SK-MEL-5 (cell line): Measurements from ENCODE around the gene TLR7. TPM values are rescaled to one million over a fixed set of nuclear protein-coding genes. Genes with fewer than 3 reads are reported as not detected.

Experiments
- DNase-seq: peaks from one replicate; pipeline ENCODE4 v3.0.0-alpha.2; 2016; ENCODE audit warnings: low read depth, low spot score
- in situ Hi-C: cut with HindIII; loops from 2 replicates; pipeline ENCODE4 v1.10.0; 2016; ENCODE audit warnings: low sequenced_read_pairs, high pct_unique_total_duplicates, low pct_unique_long_range_greater_than_20kb
- polyA plus RNA-seq, 2 experiments: library from polyadenylated mRNA; depleted of rRNA; stranded (reverse); fragments of >200 nt; gene quantifications; 2 replicates each; pipeline ENCODE4 v1.2.3, GENCODE V29; 2015
- total RNA-seq: library from RNA; depleted of rRNA; stranded (reverse); fragments of >200 nt; shearing (Covaris generic); gene quantifications from 2 replicates; pipeline ENCODE4 v1.2.3, GENCODE V29; 2014; rRNA removed

TLR7 gene
- 0.03 TPM in 1 of 2 replicates, not detected in the other for total RNA-seq
- polyA plus RNA-seq (2015; cell fraction: cytosol; rRNA removed): not detected in 2 replicates
- not detected in 2 replicates for polyA plus RNA-seq (2015; cell fraction: nucleus; rRNA removed)

DNA sequence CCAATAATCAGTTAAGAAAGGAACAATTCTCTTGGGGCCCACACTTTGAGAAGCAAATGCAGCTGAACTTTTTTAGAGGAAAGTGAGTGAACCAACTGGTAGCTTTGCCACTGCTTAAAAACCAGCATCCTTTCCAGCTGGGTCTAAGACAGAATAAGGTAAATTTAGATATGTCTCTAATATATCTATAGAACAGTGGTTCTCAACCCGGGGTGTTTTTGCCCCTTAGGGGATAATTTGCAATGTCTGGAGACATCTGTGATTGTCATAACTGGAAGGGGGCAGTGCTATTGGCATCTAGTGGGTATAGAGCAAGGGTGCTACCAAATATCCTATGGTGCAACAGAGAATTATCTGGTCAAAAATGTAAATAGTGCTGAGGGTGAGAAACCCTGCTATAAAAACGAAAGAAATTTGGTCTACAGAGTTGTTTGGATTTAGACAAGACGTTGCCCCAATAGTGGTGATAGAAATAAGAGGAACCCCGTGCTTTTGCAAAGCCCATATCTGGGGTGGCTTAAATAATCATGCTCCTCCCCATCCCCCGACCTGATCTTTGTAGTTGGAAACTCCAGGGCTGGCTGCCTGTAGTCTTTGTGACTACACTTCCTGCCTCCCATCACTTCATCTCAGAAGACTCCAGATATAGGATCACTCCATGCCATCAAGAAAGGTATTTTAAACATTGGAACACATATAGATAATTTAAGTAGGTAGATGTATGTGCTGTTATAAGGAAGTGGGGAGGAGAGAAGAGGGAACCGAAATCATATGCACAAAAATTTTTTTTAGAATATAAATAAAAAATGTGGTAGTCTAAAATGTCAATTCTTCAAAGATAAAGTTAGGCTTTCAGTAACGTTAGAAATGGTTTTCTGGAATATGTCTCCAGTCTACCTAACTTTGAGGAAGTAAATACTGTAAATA lies at the start of gene TLR7:
TSS of gene TLR7 (plus strand) at position 622 of the 927 bp plus-strand sequence. CDS start 507 bp downstream, outside the sequence.
- in situ Hi-C loops: no loop called here
- DNase-seq: no peak

GRCh38 chrX:12817528-12817927 lies 49.3 kb upstream of the TLR7 start:
- DNase-seq: no peak
- in situ Hi-C loops: no loop called here

DNA sequence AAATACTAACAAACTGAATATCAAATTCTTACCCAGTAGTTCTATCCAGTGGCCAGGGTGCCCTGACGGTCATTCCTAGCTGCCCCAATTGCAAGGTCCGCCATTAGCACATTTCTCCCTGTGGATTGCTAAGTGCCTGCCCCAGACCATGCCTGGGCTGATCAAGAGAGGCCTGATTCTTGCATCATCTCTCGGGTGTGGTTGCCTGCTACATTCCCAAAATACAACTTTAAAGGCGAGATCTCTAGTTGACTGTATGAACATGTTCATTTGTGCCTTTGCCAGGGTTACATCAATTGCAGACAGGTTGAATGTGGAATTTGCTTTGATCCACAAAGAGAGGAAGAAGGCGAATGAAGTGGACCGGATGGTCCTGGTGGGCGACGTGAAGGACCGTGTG lies 47.6 kb upstream of the TLR7 start:
- DNase-seq: no peak
- in situ Hi-C loops: no loop called here

- no peak for DNase-seq
- in situ Hi-C loops: no loop called here
Observed at GRCh38 chrX:12820737-12821136, 46.1 kb upstream of the TLR7 start.

DNA sequence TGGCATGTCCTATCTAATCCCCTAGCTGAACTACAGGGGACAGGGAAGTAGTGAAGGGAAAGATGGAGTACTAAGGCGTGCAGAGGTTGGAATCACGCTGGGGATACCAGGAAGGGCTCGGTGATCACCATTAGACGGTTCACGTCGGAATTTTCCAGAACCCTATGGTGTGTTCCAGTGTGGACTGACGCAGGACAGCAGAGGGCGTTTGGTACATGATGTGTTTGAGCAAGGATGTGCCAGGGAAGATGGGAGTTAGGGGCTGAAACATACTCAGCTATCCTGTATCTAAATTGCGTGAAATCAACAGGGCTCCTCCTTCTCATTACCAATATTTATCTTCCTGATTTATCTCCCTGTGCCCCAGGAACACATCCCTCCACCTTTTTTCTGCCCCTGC lies 41.9 kb upstream of the TLR7 start:
- DNase-seq: peak; percentile 44
- in situ Hi-C loops: no loop called here

DNA sequence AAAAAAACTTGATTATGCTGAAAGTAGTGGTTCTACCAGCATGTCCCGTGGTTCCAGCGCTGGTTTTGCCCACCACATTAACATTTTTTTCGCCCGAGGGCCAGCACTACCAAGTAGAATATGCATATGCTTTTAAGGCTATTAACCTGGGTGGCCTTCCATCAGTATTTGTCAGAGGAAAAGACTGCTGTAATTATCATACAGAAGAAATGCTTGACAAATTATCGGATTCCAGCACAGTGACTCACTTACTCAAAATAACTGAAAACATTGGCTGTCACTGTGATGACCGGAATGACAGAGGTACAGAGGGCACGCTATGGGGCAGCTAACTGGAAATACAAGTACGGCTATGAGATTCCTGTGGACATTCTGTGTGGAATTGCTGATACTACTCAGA lies 41.1 kb upstream of the TLR7 start:
- in situ Hi-C loops: no loop called here
- no peak for DNase-seq

DNA sequence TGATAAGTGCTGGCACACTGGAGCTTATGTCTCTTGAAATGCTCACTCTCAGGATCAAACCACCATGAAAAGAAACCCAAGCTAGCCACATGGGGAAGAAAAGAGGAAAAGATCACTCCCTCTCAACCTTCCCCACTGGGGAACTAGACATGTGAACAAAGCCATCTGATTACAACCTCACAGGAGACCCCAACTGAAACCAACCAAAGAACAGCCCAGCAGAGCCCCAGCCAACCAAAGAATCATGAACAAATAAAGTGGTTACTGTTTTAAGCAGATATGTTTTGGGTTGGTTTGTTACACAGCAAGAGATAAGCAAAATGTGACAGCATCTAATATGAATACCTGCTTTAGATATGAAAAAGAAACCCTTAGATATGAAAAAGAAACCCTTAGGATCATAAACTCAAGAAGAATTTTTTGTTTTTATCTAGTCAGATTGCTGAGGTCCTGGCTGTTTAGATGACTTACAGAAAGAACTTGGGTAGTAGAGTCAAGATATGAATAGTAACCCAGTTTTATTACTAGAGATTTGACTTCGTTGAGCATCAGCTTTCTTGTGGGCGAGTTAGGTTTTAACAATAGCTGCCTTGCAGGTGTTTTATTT lies 23.7 kb upstream of the TLR7 start:
- no peak for DNase-seq

GRCh38 chrX:12843668-12844279 lies 23.1 kb upstream of the TLR7 start:
- in situ Hi-C loops: no loop called here
- DNase-seq: no peak

More for the DNA sequence above, 23.7 kb upstream of the TLR7 start:
- in situ Hi-C loops: no loop called here

GRCh38 chrX:12844319-12844718 lies 22.6 kb upstream of the TLR7 start:
- in situ Hi-C loops: no loop called here
- no peak for DNase-seq

GRCh38 chrX:12865359-12865758 lies 1.5 kb upstream of the TLR7 start:
- in situ Hi-C loops: no loop called here
- no peak for DNase-seq

GRCh38 chrX:12867685-12868084 lies 813 bp downstream of the TLR7 start:
- in situ Hi-C loops: no loop called here
- no peak for DNase-seq

- in situ Hi-C loops: no loop called here
- DNase-seq: no peak
Observed at GRCh38 chrX:12868747-12869146, 1.9 kb downstream of the TLR7 start.

- in situ Hi-C loops: no loop called here
- DNase-seq: no peak
Observed at GRCh38 chrX:12871257-12871656, 4.4 kb downstream of the TLR7 start.

DNA sequence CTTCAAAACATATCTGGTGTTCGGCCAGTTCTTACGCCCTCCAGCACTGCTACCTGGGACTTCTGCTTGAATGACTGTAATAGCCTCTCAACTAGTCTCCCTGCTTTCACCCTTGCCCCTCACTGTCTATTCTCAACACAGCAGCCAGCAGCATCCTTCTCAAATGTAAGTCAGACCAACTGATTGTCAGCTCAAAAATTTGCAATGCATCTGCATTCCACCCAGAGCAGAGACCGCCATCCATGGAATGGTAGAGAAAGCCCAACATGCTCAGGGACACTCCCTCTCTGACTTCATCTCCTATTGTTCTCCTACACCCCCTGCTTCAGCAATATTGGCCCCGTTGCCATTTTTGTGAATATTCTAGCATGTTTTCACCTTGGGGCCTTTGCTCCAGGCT lies 5.9 kb downstream of the TLR7 start:
- in situ Hi-C loops: no loop called here
- DNase-seq: no peak

- in situ Hi-C loops: no loop called here
Observed at GRCh38 chrX:12874581-12874980, 7.7 kb downstream of the TLR7 start.

GRCh38 chrX:12877386-12877785 lies 10.5 kb downstream of the TLR7 start:
- in situ Hi-C loops: no loop called here
- DNase-seq: no peak

More at GRCh38 chrX:12874581-12874980, 7.7 kb downstream of the TLR7 start:
- DNase-seq: no peak

DNA sequence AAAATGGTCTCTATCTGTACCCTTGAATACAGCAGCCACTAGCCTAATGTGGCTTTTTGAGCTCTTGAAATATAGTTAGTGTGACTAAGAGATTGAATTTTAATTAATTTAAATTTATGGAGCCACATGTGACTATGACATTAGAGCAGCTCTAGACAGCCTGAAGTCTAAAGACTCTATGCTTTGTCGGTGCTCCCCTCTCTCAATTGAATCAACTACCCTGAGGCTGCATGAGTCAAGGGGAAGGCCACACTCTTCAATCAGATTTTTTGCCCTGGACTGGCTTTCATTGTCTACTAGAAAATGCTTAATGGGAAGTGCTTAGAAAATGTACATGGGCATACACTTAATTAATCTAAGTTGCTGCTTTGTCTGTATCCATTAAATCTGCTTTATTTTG lies 11.7 kb downstream of the TLR7 start:
- DNase-seq: peak; percentile 51
- in situ Hi-C loops: no loop called here

DNA sequence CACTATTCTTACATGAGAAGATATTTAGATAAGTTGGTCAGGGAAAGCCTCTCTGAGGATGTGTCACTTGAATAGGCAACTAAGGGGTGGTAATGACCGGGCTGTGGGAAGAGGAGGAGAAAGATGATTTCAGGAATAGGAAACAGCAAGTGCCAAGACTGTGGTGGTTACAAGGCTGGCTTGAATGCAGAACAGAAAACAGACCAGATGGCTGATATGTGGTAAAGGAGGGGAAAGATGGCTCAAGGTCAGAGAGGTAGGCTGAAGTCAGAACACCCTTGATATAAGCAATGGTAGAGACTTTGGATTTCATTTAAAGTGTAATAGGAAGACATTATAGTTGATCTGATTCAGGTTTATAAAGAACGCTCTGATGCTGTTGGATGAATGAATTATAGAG lies 15.0 kb downstream of the TLR7 start:
- DNase-seq: no peak
- in situ Hi-C loops: no loop called here
